Activated naive CD8-positive, alpha-beta T cell treated with anti-CD3 and anti-CD28 coated beads for 36 hours (primary cell): ENCODE results near the gene WWOX. TPM values are rescaled to one million over a fixed set of nuclear protein-coding genes. Genes with fewer than 3 reads are reported as not detected.

Experiments
- DNase-seq: peaks from one replicate; pipeline ENCODE4 v3.0.0; 2021
- H3K27ac Mint-ChIP-seq: one replicate; pipeline ENCODE4 v1.8.0; 2022; ENCODE audit warnings: mild to moderate bottlenecking, moderate library complexity, mixed read lengths
- H3K27me3 Mint-ChIP-seq: one replicate; pipeline ENCODE4 v1.8.0; 2022; ENCODE audit warnings: mild to moderate bottlenecking, mixed read lengths
- H3K36me3 Mint-ChIP-seq: one replicate; pipeline ENCODE4 v1.8.0; 2021; ENCODE audit warnings: mild to moderate bottlenecking, mixed read lengths
- H3K4me1 Mint-ChIP-seq: one replicate; pipeline ENCODE4 v1.8.0; 2021; ENCODE audit warnings: mixed read lengths
- H3K4me3 Mint-ChIP-seq: one replicate; pipeline ENCODE4 v1.8.0; 2022; ENCODE audit warnings: mild to moderate bottlenecking, moderate library complexity, mixed read lengths
- H3K9me3 Mint-ChIP-seq: one replicate; pipeline ENCODE4 v1.8.0; 2022; ENCODE audit warnings: mixed read lengths
- total RNA-seq, 2 experiments: library from RNA; stranded (reverse); gene quantifications; one replicate each; pipeline ENCODE4 v1.2.3, GENCODE V29; 2021

WWOX gene
- total RNA-seq, 2 experiments from 2014 or later = 20.0 to 23.9 TPM

DNA sequence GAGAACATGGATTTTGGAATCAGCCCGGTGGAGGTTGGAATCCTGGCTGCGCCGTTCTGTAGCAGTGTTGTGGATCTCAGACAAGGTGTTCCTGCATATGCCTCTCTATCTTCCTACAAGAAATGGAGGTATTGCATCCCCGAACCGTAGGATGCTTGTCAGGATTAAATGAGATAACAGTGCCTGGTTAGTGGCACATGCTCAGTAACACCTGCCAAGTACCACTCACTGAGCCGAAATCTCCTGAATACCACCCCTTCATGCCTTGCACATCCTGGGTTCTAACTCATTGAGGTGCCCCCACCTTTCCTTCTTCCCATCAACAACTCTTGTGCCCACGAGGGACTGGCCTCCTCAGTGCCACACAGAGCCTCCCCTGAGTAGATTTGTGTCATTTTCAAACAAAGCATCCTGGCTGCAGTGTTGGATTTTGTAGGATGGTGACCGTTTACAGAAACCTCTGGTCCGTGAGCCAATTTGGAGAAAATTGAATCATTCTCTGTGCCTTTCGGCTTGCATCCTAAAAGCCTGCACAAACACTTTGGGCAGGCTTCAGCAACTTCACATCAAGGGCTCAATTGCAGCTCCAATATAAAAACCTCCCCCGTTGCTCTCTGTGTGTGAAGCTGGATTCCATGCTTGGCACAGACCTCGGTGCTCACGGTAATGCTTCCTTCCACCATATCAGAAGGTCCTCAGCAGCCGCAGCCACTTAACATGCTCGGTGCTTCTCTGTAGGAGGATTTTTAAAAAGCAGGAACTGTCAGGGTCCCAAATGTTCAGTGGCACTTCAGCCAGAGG lies 84.2 kb downstream of the WWOX start:
- Mint-ChIP-seq H3K27me3 (no peaks in the 10 kb centered on the region), H3K36me3 (peaks cover 5% of the 10 kb centered on the region), H3K4me1 (no peaks in the 10 kb centered on the region), H3K27ac (no peak overlapping the region), H3K9me3 (no peaks in the 10 kb centered on the region), H3K4me3 (no peak overlapping the region)
- no peak for DNase-seq

GRCh38 chr16:78184238-78185183 lies 85.1 kb downstream of the WWOX start:
- H3K9me3 Mint-ChIP-seq = no peaks in the 10 kb centered on the region

DNA sequence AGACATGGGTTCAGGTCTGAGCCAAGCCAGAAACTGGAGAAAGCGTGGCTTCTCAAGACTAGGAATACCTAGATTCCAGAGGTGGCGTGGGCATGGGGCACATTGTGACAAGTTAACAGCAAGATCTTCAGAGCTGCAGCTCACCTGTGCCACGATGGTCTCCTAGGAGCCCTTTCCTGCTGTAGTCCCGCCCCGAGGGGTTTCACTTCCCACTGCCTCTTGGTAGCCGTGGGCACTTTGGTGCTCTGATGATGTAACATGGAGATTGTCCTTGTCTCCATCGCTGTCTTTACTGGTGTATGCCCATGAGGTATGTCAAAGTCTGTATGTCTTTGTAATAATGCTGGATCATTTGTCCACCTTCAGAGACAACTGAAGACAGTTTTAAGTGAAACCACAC lies 89.7 kb downstream of the WWOX start:
- H3K9me3 Mint-ChIP-seq = peaks cover 1% of the 10 kb centered on the region
- peaks cover 13% of the 10 kb centered on the region for H3K36me3 Mint-ChIP-seq
- H3K27me3 Mint-ChIP-seq = no peaks in the 10 kb centered on the region
- H3K4me3 Mint-ChIP-seq = no peak overlapping the region
- H3K27ac Mint-ChIP-seq = no peak overlapping the region
- DNase-seq = no peak
- H3K4me1 Mint-ChIP-seq = peaks cover 3% of the 10 kb centered on the region

More at GRCh38 chr16:78184238-78185183, 85.1 kb downstream of the WWOX start:
- H3K27me3 Mint-ChIP-seq = no peaks in the 10 kb centered on the region
- peaks cover 6% of the 10 kb centered on the region for H3K36me3 Mint-ChIP-seq
- no peak overlapping the region for H3K27ac Mint-ChIP-seq
- H3K4me3 Mint-ChIP-seq = no peak overlapping the region
- no peaks in the 10 kb centered on the region for H3K4me1 Mint-ChIP-seq
- no peak for DNase-seq

- H3K27ac Mint-ChIP-seq = no peak overlapping the region
- H3K27me3 Mint-ChIP-seq = no peaks in the 10 kb centered on the region
- peaks cover 1% of the 10 kb centered on the region for H3K9me3 Mint-ChIP-seq
- H3K4me1 Mint-ChIP-seq = peaks cover 3% of the 10 kb centered on the region
- no peak overlapping the region for H3K4me3 Mint-ChIP-seq
- H3K36me3 Mint-ChIP-seq = peaks cover 13% of the 10 kb centered on the region
- no peak for DNase-seq
These were observed 93.5 kb downstream of the WWOX start for GRCh38 chr16:78192734-78193488.

- peaks cover 13% of the 10 kb centered on the region for H3K36me3 Mint-ChIP-seq
- no peak for DNase-seq
- peaks cover 1% of the 10 kb centered on the region for H3K9me3 Mint-ChIP-seq
- peaks cover 3% of the 10 kb centered on the region for H3K4me1 Mint-ChIP-seq
- no peak overlapping the region for H3K27ac Mint-ChIP-seq
- H3K27me3 Mint-ChIP-seq = no peaks in the 10 kb centered on the region
- no peak overlapping the region for H3K4me3 Mint-ChIP-seq
These were observed 95.5 kb downstream of the WWOX start for GRCh38 chr16:78194948-78195347.

- H3K27me3 Mint-ChIP-seq = no peaks in the 10 kb centered on the region
- H3K9me3 Mint-ChIP-seq = peaks cover 1% of the 10 kb centered on the region
- DNase-seq = no peak
- H3K27ac Mint-ChIP-seq = no peak overlapping the region
- peaks cover 3% of the 10 kb centered on the region for H3K4me1 Mint-ChIP-seq
- H3K36me3 Mint-ChIP-seq = peaks cover 12% of the 10 kb centered on the region
- no peak overlapping the region for H3K4me3 Mint-ChIP-seq
These were observed 96.3 kb downstream of the WWOX start for GRCh38 chr16:78195797-78196196.

- H3K36me3 Mint-ChIP-seq = peaks cover 7% of the 10 kb centered on the region
- H3K27me3 Mint-ChIP-seq = no peaks in the 10 kb centered on the region
- no peak overlapping the region for H3K4me3 Mint-ChIP-seq
- DNase-seq = no peak
- peaks cover 1% of the 10 kb centered on the region for H3K9me3 Mint-ChIP-seq
- peaks cover 3% of the 10 kb centered on the region for H3K4me1 Mint-ChIP-seq
- H3K27ac Mint-ChIP-seq = no peak overlapping the region
These were observed 97.0 kb downstream of the WWOX start for GRCh38 chr16:78196502-78196901.

DNA sequence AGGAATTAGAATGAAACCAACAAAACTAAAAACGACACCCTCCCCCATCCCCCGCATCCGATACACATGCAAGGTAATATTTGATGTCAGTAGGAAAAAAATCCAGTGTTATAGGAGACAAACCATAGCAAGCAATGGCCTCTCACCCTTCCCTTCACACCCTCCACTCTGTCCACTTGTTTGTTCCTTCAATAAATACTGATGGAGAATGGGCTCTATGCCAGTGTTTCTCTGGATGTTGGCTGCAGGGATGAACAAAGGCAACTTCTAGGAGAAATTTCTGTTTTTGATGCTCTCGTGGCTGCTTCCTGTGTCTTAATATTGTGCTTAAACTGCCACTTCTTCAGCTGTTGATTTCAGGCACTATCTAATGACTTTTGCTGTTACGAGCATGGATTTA lies 98.8 kb downstream of the WWOX start:
- DNase-seq = no peak
- Mint-ChIP-seq H3K27ac (no peak overlapping the region), H3K9me3 (peaks cover 1% of the 10 kb centered on the region), H3K4me1 (no peaks in the 10 kb centered on the region), H3K36me3 (peaks cover 7% of the 10 kb centered on the region), H3K27me3 (no peaks in the 10 kb centered on the region), H3K4me3 (no peak overlapping the region)

- Mint-ChIP-seq H3K27ac (no peak overlapping the region), H3K27me3 (no peaks in the 10 kb centered on the region), H3K36me3 (peaks cover 9% of the 10 kb centered on the region), H3K4me3 (no peak overlapping the region), H3K9me3 (no peaks in the 10 kb centered on the region), H3K4me1 (no peaks in the 10 kb centered on the region)
- DNase-seq = no peak
These were observed 100.0 kb downstream of the WWOX start for GRCh38 chr16:78199325-78200022.

GRCh38 chr16:78200023-78200389 lies 100.6 kb downstream of the WWOX start:
- Mint-ChIP-seq H3K9me3 (no peaks in the 10 kb centered on the region), H3K27ac (no peak overlapping the region), H3K4me1 (no peaks in the 10 kb centered on the region), H3K27me3 (no peaks in the 10 kb centered on the region), H3K4me3 (no peak overlapping the region), H3K36me3 (peaks cover 9% of the 10 kb centered on the region)
- DNase-seq = no peak

GRCh38 chr16:78200623-78201096 lies 101.2 kb downstream of the WWOX start:
- Mint-ChIP-seq H3K27ac (no peak overlapping the region), H3K36me3 (peaks cover 9% of the 10 kb centered on the region)

DNA sequence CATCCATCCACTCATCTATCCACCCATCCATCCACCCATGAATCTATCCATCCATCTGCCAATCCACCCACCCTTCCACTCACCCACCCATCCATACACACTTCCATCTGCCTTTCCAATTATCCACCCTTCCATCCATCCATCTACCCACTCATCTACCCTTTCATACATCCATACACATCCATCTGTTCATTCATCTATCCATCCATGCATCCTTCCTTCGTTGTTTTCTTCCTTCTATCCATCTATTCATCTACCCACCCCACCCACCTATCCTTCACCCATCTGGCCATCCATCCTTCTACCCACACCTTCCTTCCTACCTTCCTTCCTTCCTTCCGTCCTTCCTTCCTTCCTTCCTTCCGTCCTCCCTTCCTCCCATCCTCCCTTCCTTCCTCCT lies 106.1 kb downstream of the WWOX start:
- no peaks in the 10 kb centered on the region for H3K27me3 Mint-ChIP-seq
- H3K4me1 Mint-ChIP-seq = no peaks in the 10 kb centered on the region
- peaks cover 6% of the 10 kb centered on the region for H3K36me3 Mint-ChIP-seq
- no peak overlapping the region for H3K4me3 Mint-ChIP-seq
- no peaks in the 10 kb centered on the region for H3K9me3 Mint-ChIP-seq
- DNase-seq = no peak
- no peak overlapping the region for H3K27ac Mint-ChIP-seq

More at GRCh38 chr16:78200623-78201096, 101.2 kb downstream of the WWOX start:
- no peak for DNase-seq
- Mint-ChIP-seq H3K9me3 (no peaks in the 10 kb centered on the region), H3K4me3 (no peak overlapping the region), H3K4me1 (no peaks in the 10 kb centered on the region), H3K27me3 (no peaks in the 10 kb centered on the region)

GRCh38 chr16:78206623-78207223 lies 107.3 kb downstream of the WWOX start:
- Mint-ChIP-seq H3K27ac (no peak overlapping the region), H3K4me3 (no peak overlapping the region), H3K27me3 (no peaks in the 10 kb centered on the region), H3K9me3 (no peaks in the 10 kb centered on the region), H3K4me1 (no peaks in the 10 kb centered on the region), H3K36me3 (peaks cover 6% of the 10 kb centered on the region)
- no peak for DNase-seq
